ENCODE measurements around the gene RASL12.

- TF ChIP-seq PKNOX1 (IDR thresholded peaks at IDR 0.05) = peak; percentile 56
- TF ChIP-seq SP1 (IDR thresholded peaks at IDR 0.05) = no peak
- no peak for TF ChIP-seq ARNT (IDR thresholded peaks at IDR 0.05)
These were observed 13.2 kb downstream of the RASL12 start for GRCh38 chr15:65054333-65055200.

Data from HEK293T (cell line).